ENCODE results near the gene LYZL1.
A peak's percentile ranks its signal among the peaks of the same experiment; 100 is the strongest.
"Not testable (repeated sequence)": the region's sequence is repeated elsewhere in the genome, so short reads cannot be mapped to it uniquely, and the experiment has no call there.

LYZL1 gene

DNA sequence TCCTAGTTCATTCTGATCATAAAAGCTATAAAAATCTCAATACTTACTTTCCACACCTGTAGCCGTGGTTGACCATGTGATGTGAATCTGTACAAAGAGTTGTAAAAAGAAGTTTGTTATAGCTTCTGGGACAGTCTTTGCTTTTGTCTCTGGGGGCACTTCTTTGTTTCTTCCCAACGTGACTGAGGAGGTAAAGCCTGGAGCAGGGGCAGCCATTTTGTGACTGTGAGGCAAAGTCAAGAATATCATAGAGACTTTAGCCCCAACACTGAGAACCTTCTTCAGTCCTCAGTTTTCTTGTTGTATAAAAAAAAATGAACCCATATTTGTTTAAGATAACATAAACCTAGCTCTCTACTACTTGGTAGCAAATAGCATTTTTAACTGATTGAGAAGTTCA is 29.4 kb upstream of the LYZL1 start:
- no peak for DNase-seq (ENCODE audit: insufficient read length, low spot score)

DNA sequence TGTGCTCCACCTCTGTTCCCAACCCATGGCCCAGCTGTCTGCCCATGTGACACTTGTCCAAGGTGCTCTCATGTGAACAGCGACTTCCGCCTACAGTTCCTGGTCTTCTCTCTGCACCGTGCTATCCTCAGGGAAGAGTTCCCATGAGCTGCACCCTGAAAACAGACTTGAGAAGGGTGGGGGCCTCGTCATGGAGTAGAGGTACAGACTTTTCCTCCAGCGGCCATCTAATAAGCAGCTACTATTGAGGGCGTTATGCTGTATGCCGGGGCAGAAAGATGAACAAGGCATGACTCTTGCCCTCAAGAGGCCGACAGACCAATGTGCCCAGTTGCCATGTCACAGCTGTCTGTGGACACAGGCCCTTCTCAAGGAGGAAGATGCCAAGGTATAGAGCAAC is 25.4 kb upstream of the LYZL1 start:
- FAIRE-seq, result no peak
- no peak for DNase-seq (ENCODE audit: insufficient read length, low spot score)

More for the DNA sequence above, 29.4 kb upstream of the LYZL1 start:
- FAIRE-seq, result no peak

DNA sequence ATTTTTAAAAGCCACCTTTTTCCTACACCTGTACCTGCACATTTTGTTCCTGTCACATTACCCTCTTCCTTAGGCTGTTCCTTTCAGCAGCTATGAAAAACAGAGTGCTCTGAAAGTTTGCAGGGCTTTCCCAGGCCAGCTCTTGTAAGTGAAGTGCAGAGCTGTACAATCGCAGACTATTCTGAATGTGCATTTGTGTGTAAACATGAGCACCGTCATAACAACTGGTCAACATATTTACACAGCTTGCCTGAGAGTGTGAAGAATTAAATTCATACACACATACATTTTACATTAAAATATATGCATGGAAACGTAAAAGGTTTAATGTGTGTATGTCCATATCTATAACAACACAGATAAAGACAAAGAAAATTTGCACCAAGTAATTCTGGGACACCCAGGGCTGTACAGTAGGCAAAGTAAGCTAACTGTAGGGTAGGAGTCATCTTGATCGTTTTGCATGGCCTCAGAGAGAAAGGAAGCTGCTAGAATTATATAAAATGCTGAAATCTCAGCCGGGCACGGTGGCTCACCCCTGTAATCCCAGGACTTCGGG is 23.6 kb upstream of the LYZL1 start:
- no peak for DNase-seq (ENCODE audit: insufficient read length, low spot score)

DNA sequence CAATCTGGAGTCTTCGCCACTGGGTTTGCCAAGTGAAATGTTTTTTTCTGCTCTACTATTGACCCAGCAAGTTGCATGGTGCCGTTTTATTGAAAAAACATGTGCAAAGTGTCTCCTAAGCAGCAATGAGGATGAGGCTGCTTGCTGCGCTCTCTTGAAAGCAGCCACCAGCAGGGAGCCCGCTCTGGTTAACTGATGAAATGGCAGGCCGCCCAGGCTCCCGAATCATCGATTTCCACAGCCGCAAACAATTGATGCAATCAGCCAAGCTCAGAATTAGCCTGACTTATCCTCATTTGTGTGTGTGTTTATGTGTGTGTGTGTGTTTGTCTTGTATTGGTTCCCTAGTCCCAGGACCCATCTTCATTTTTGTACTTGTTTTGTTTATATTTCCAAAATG is 22.2 kb upstream of the LYZL1 start:
- no peak for FAIRE-seq
- no peak for DNase-seq (ENCODE audit: insufficient read length, low spot score)

More for the DNA sequence above, 23.6 kb upstream of the LYZL1 start:
- no peak for FAIRE-seq

DNA sequence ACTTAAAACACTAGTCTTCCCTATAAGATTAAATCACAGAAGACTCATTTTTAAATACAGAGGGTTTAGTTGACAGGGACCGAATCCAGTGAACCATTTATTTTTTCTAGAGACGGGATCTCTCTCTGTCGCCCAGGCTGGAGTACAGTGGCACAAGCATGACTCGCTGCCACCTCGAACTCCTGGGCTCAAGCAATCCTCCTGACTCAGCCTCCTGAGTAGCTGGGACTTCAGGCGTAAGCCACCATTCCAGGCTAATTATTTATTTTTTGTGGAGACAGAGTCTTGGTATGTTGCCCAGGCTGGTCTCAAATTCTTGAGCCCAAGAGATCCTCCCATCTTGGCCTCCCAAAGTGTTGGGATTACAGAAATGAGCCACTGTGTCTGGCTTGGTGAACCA is 20.9 kb upstream of the LYZL1 start:
- DNase-seq (ENCODE audit: insufficient read length, low spot score) (no peak), FAIRE-seq (no peak)

DNA sequence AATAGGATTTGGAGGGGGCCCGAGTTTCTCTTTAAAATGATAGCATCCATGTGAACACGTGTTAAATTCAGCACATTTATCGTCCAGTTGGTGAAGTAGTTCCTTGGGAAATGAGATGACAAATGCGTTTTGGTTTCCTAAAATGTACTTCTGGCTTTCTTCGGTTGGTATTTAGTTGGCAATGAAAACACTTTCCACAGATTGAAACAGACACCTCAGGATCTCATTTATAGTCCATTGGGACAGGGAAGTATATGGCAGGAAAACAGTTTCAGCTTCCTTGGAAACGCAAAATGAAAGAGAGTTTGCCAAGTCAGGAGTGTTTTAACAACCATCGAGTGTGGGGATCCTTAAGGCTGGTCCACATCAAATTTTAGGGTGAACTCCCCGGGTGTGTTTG is 19.4 kb upstream of the LYZL1 start:
- no peak for FAIRE-seq

DNA sequence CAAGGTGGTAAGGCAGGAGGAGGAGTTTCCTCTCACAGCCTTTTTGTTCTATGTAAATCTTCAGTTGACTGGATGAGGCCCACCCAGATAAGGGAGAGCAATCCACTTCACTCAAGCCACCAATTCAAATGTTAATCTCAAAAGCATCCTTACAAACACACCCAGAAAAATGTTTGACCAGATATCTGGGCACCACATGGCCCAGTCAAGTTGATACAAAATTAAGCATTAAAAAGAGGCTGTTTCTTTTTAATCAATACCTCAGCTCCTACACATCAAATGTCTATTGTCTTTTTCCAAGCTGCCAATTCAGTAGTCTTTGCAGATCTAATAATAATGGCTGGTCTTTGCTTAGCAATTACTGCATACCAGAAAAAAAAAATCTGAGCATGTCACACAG is 18.0 kb upstream of the LYZL1 start:
- DNase-seq (ENCODE audit: insufficient read length, low spot score) (no peak), FAIRE-seq (no peak)

More for the DNA sequence above, 19.4 kb upstream of the LYZL1 start:
- no peak for DNase-seq (ENCODE audit: insufficient read length, low spot score)

DNA sequence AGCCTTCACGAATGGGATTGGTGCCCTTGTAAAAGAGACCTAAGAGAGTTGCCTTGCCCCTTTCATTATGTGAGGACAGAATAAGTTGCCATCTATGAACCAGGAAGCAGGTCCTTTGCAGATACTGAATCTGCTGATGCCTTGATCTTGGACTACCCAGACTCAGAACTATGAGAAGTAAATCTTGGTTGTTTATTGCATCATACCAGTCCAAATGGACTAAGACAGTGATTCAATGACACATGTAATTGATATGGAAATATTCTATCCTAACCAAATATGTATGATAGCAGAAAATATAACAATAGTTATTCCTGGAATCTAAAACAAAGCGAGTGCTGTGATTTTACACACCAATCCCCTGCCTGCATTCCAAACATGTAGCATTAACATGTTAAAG is 17.0 kb upstream of the LYZL1 start:
- DNase-seq (ENCODE audit: insufficient read length, low spot score) (no peak), FAIRE-seq (no peak)

DNA sequence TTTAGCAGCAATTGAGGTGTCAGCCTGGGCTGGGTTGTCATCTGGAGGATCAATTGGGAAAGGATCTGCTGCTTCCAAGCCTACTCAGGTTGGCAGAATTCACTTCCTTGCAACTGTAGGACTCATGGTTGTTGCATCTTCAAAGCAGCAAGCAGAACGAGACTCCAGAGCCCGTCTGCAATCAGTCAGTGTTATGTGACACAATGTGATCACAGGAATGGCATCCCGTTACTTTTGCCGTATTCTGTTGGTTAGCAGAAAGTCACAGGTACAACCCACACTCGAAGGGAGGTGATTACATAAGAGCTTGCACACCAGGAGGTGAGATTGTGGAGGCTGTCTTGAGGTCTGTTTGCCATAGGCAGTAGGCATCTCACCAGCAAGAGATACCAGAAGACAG is 15.4 kb upstream of the LYZL1 start:
- DNase-seq (ENCODE audit: insufficient read length, low spot score), result no peak
- FAIRE-seq, result no peak

DNA sequence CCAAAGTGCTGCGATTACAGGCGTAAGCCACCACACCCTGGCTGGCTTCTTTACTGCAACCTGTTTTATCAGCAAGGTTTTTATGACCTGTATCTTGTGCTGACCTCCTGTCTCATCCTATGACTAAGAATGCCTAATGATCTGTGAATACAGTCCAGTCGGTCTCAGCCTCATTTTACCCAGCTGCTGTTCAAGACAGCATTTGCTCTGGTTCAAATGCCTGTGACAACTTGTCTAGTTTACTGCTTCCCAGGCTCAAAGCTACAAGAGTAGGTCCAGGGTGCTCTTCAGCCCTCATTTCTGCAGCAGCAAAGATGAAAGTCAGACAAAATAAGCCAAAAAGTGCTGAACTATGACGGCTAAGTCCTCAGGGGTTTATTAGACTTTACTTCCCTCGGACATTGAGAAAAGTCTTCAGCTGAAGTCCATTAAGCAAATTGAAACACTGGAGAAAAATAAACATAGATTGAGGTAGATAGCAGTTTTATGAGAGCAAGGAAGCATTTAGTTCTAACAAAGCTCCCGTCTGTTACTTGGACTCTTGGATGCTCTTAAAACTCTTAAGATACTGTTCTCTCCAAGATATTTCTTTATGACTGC is 12.5 kb upstream of the LYZL1 start:
- FAIRE-seq (no peak), DNase-seq (ENCODE audit: insufficient read length, low spot score) (no peak)

DNA sequence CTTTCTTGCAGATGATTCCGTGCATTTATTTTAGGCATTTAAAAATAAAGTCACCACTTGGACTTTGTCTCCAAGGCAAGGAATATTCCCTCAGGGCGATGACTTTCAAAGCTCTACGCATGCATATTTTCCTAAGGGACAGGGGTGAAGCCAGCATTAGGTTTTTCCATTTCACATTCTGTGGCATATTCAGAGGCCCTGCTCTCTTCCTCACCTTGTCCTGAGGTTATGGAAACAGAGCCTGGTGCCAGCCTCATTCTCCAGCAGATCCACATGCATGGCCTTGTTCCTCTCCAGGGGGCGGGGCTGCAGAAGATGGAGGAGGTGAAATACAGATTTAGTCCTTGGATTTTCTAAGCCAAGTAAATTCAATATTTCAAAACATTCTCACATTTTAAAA is 11.6 kb upstream of the LYZL1 start:
- no peak for FAIRE-seq

DNA sequence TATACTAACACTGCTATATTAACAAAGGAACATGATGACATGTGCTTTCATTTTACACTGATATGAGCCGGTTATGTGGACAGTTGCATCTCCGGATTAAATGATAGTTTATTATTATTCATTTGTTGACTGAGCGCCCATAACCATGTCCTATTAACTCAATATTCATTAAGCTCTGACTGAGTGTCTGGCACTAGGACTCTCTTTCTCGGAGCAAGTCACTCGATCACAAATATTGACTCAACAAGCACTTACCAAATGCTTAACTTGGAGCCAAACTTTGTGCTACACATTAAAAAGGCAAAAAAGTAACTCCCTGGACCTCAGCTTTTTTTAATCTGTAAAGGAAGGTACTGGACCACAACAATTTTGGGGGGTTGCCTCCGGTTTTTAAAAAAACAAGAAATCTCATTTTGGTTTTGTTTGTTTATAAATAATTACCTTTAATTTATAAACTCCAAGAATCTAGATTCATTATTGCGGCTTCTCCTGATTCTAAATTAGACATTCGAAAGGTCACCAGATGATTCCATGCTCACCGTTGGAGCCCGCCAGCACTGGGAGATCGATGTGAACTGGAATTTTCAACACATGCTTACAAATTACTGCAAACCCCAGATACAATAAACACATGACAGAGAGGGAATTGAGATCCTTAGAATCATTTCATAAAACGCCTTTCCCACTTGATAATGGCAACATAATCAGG is 8.9 kb upstream of the LYZL1 start:
- FAIRE-seq (no peak), DNase-seq (ENCODE audit: insufficient read length, low spot score) (no peak)

More for the DNA sequence above, 11.6 kb upstream of the LYZL1 start:
- DNase-seq (ENCODE audit: insufficient read length, low spot score), result no peak

DNA sequence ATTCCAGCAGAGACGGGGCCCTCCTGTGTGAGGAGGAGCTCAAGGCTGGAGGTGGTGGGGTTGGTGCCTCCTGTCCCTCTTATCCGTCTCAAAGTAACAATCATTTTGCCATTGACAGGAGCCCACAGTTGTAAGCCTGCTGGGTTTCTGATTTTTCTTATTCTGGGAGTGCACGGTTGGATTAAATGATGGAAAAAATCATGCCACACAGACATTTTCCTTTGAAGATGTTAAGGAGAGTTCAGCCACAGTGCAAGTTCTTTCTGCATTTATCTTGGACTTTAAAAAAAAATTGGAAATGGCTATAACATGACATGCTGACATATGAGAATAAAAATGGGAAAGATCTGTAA is 8.4 kb upstream of the LYZL1 start:
- FAIRE-seq (no peak), DNase-seq (ENCODE audit: insufficient read length, low spot score) (no peak)

DNA sequence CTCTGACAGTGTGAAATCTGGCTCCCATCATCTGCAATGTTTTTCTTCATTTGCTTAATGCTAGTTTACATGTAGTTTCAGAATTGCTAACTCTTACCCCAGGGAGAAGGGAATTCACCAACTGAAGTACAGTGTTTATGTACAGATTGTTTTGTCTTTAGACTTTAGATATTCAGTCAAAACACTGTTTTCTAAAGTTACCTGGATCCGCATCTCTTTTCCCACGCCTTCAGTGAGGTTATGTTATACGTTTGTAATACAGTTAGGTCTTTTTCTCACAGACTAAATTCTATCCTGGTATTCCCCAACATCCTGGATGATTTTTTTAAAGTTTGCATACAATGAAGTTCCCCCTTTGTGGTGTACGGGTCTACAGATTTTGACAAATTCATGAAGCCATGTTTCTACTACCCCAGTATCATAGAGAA is 3.2 kb upstream of the LYZL1 start:
- FAIRE-seq, result peak; percentile 53
- peak; percentile 15 for DNase-seq (ENCODE audit: insufficient read length, low spot score)

DNA sequence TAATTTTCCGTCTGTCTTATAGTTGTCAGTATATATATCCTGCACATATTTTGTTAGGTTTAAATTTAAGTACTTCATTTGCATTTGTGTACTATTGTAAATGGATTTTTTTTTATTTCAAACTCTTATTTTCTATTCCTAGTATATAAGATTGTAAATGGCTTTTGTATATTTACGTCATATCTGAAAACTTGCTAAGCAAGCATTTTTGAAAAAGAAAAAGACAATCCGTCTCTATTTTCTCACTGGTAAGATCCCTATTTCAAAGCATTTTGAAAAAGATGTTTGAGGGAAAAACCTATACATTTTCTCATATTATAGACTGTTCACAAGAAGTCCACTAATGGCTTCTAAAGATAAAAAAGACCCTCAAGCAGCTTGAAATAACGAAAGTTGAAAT is 1.2 kb upstream of the LYZL1 start:
- FAIRE-seq, result no peak

DNA sequence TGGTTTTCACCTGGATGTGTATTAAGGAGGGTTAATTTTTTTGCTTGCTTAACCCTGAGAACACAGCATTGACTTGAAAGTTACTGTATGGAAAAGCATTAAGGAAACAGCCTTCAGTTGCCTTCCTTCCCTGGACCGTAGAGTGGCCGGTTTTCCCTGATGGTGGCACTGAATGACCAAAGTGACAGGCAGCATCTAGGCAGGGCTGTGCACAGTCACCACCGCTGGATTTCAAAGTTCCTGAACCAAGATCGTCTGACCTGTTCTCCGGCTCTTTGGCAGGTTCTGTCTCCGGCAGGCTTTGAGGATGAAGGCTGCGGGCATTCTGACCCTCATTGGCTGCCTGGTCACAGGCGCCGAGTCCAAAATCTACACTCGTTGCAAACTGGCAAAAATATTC is 2.7 kb downstream of the LYZL1 start:
- FAIRE-seq; DNase-seq (ENCODE audit: insufficient read length, low spot score): not testable (repeated sequence)

More for the DNA sequence above, 1.2 kb upstream of the LYZL1 start:
- no peak for DNase-seq (ENCODE audit: insufficient read length, low spot score)

DNA sequence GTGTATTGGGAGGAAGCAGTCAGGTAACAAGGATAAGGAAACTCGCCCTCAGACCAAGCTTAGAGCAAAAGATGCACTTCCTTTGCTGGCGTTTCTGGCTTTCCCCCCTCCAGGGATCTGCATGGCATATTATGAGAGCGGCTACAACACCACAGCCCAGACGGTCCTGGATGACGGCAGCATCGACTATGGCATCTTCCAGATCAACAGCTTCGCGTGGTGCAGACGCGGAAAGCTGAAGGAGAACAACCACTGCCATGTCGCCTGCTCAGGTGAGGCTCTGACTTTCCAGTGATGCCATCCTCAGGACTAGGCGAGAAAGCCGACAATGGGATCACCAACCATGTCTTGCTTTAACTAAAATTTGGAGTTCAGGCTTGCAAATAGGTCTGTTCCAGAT is 3.5 kb downstream of the LYZL1 start:
- not testable (repeated sequence) for FAIRE-seq; DNase-seq (ENCODE audit: insufficient read length, low spot score)

DNA sequence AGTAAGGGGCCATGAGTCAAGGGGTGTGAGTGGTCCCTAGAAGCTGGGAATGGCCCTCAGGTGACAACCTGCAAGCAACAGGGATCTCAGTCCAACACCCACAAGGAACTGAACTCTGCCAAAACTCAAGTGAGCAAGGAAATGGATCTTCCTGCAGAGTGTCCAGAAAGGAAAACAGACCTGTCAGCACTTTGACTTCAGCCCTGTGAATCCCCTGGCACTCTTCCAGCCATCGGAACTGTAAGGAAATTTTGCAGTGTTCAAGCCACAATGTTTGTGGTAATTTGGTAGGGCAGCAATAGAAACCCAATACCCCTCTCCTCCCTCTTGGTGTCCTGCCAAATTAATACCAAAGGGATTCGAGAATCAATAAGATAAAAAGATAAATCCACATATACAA is 6.9 kb downstream of the LYZL1 start:
- DNase-seq (ENCODE audit: insufficient read length, low spot score), result no peak
- FAIRE-seq, result no peak

DNA sequence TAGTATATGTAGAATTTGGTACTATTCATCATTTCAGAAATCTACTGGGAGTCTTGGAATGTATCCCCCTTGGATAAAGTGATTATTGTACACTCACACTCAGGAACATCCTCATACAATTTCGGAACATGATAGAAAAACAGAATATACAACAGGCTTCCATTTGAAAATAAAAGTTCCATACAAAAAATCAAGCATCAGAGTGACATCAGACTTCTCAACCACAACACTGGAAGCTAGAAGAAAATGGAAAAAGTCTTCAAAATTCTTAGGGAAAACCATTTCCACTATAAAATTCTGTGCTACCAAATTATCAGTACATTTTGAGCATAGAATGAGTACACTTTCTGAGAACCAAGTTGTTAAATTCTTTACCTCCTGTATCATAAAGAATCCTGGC is 8.8 kb downstream of the LYZL1 start:
- DNase-seq (ENCODE audit: insufficient read length, low spot score), result no peak
- FAIRE-seq, result no peak

DNA sequence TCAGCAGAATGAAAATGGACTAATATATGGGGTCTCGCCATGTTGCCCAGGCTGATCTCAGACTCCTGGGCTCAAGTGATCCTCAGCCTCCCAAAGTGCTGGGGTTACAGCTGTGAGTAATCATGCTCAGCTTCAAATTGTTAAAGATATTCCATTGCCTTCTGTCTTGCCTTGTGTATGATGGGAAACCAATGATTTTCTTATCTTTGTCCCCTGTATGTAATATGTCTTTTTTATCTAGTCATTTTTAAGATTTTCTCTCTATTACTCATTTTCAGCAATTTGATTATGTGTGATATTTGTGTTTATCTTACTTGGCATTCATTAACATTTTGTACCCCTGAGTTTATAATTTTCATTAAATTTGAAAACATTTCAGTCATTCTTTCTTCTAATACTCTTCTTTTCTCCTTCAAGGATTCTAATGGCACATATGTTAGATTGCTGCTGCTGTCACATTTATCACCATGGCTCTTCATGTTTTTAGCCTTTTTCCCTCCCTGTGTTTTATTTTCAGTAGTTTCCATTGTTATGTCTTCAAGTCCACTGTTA is 12.6 kb downstream of the LYZL1 start:
- FAIRE-seq (no peak), DNase-seq (ENCODE audit: insufficient read length, low spot score) (no peak)

DNA sequence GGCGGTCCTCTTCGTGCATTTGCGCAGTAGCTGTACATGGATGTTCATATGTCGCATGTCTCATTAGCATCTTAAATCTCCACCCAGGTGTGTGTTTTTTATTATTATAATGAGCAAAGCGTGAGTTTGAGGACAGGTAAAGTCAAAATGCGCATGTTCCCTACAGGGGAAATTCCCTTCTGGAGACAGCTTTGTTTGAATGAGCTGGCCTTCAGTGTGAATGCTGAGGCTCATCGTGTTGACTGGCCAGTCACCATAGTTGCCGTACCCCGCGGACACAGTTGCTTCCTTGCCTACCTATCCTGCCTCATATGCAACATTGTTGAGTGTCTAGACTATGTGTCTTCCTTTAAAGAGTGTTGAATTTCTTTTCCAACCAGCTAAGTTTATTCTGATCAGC is 13.6 kb downstream of the LYZL1 start:
- DNase-seq (ENCODE audit: insufficient read length, low spot score) (no peak), FAIRE-seq (no peak)
